IMR-90 (cell line): Measurements from ENCODE around the gene LDAF1. TPM values are rescaled to one million over a fixed set of nuclear protein-coding genes. Genes with fewer than 3 reads are reported as not detected.
"Not testable (repeated sequence)": the region's sequence is repeated elsewhere in the genome, so short reads cannot be mapped to it uniquely, and the experiment has no call there.

Experiments used
- ATAC-seq: fragments of 200-7000 bp; cut with Tn5 transposase; 2 replicates; pipeline ENCODE4 v1.9.1; 2020; ENCODE audit warnings: low read depth, mild to moderate bottlenecking, moderate library complexity
- BruUV-seq: library from RNA; stranded (reverse); fragments of 400-500 nt; replicated peaks from 2 replicates; lab custom pipeline; 2021; lab: Mats Ljungman, UMichigan
- CTCF ChIA-PET: fragments of 300-600 bp; formaldehyde crosslinking; extraction: SDS; loops from one replicate; lab custom pipeline; 2021; ENCODE audit warnings: antibody characterized with exemption; lab: Yijun Ruan, JAX
- POLR2A ChIA-PET: fragments of 300-600 bp; sonication (Branson Sonifier 250); formaldehyde crosslinking; loops from one replicate; lab custom pipeline; 2022; ENCODE audit warnings: antibody characterized with exemption; ENCODE audit not compliant: unreplicated experiment; lab: Charles Lee
- DNase-seq: peaks from one replicate; pipeline ENCODE4 v3.0.0; 2013
- H2AFZ ChIP-seq: replicated peaks from 2 replicates; pipeline ENCODE3; 2013; ENCODE audit warnings: low read length, mild to moderate bottlenecking; ENCODE audit not compliant: poor library complexity
- H2AK5ac ChIP-seq: 2 replicates; pipeline ENCODE4 v1.6.1; 2013; ENCODE audit warnings: low read depth, low read length, inconsistent platforms
- H2AK9ac ChIP-seq: replicated peaks from 2 replicates; pipeline ENCODE3; 2013; ENCODE audit warnings: mild to moderate bottlenecking, low read depth, low read length, moderate library complexity; ENCODE audit not compliant: poor library complexity
- H2BK120ac ChIP-seq: 2 replicates; pipeline ENCODE4 v1.6.1; 2013; ENCODE audit warnings: low read depth, low read length, inconsistent platforms
- H2BK15ac ChIP-seq: 3 replicates; pipeline ENCODE4 v1.6.1; 2013; ENCODE audit warnings: low read depth, low read length, inconsistent platforms
- H2BK20ac ChIP-seq: 2 replicates; pipeline ENCODE4 v1.6.1; 2013; ENCODE audit warnings: low read depth, mild to moderate bottlenecking, inconsistent platforms, low read length, moderate library complexity
- H2BK5ac ChIP-seq: 2 replicates; pipeline ENCODE4 v1.6.1; 2013; ENCODE audit warnings: mild to moderate bottlenecking, low read depth, low read length, inconsistent platforms; ENCODE audit not compliant: poor library complexity, severe bottlenecking
- H3K14ac ChIP-seq: replicated peaks from 2 replicates; pipeline ENCODE4 v1.6.1; 2013; ENCODE audit warnings: low read depth, low read length, inconsistent platforms
- H3K18ac ChIP-seq: 2 replicates; pipeline ENCODE4 v1.6.1; 2013; ENCODE audit warnings: low read depth, low read length, control low read depth
- H3K23ac ChIP-seq: 2 replicates; pipeline ENCODE4 v1.6.1; 2013; ENCODE audit warnings: low read depth, low read length, inconsistent platforms
- H3K27ac ChIP-seq: 2 replicates; pipeline ENCODE4 v1.5.1; 2013; ENCODE audit warnings: mild to moderate bottlenecking, control low read depth, low read length; ENCODE audit not compliant: insufficient read depth
- H3K27me3 ChIP-seq: 2 replicates; pipeline ENCODE4 v1.6.1; 2013; ENCODE audit warnings: low read length; ENCODE audit not compliant: control insufficient read depth, insufficient read depth
- H3K36me3 ChIP-seq: 2 replicates; pipeline ENCODE4 v1.6.1; 2013; ENCODE audit warnings: low read length, mixed read lengths; ENCODE audit not compliant: control insufficient read depth, insufficient read depth
- H3K4ac ChIP-seq: 2 replicates; pipeline ENCODE4 v1.6.1; 2013; ENCODE audit warnings: low read depth, low read length, inconsistent platforms
- H3K4me1 ChIP-seq: 2 replicates; pipeline ENCODE4 v1.6.1; 2013; ENCODE audit warnings: low read length, mixed read lengths; ENCODE audit not compliant: control insufficient read depth, insufficient read depth
- H3K4me2 ChIP-seq: 2 replicates; pipeline ENCODE4 v1.6.1; 2013; ENCODE audit warnings: low read depth, mild to moderate bottlenecking, control low read depth, low read length, moderate library complexity
- H3K4me3 ChIP-seq: 2 replicates; pipeline ENCODE4 v1.5.1; 2013; ENCODE audit warnings: low read depth, mild to moderate bottlenecking, control low read depth, low read length, moderate library complexity; ENCODE audit not compliant: insufficient read depth
- H3K56ac ChIP-seq: 2 replicates; pipeline ENCODE4 v1.6.1; 2013; ENCODE audit warnings: low read length, inconsistent platforms; ENCODE audit not compliant: insufficient read depth; ENCODE audit errors: extremely low read depth
- H3K79me1 ChIP-seq, 2 experiments: 2 replicates each; pipeline ENCODE4 v1.6.1; 2013; ENCODE audit warnings: low read length in 2 of 2, inconsistent platforms in 1 of 2, low read depth in 1 of 2
- H3K9ac ChIP-seq: 2 replicates; pipeline ENCODE4 v1.6.1; 2013; ENCODE audit warnings: low read depth, low read length, control low read depth
- H3K9me1 ChIP-seq: 2 replicates; pipeline ENCODE4 v1.6.1; 2013; ENCODE audit warnings: low read length, inconsistent platforms; ENCODE audit not compliant: insufficient read depth
- H3K9me3 ChIP-seq: 2 replicates; pipeline ENCODE4 v1.6.1; 2013; ENCODE audit warnings: low read length; ENCODE audit not compliant: control insufficient read depth, insufficient read depth
- H4K20me1 ChIP-seq: 2 replicates; pipeline ENCODE4 v1.6.1; 2013; ENCODE audit warnings: low read length, inconsistent platforms; ENCODE audit not compliant: insufficient read depth
- H4K5ac ChIP-seq: 2 replicates; pipeline ENCODE4 v1.6.1; 2013; ENCODE audit warnings: mild to moderate bottlenecking, low read depth, low read length, control low read depth
- H4K8ac ChIP-seq, 2 experiments: 2 replicates each; pipeline ENCODE4 v1.6.1; 2013; ENCODE audit warnings: low read depth in 2 of 2, low read length in 2 of 2, control low read depth in 1 of 2, inconsistent platforms in 1 of 2
- H4K91ac ChIP-seq: 2 replicates; pipeline ENCODE4 v1.6.1; 2013; ENCODE audit warnings: low read depth, low read length, inconsistent platforms; ENCODE audit not compliant: insufficient read depth
- FOS ChIP-seq: fragments of 150-350 bp; IDR thresholded peaks from 2 replicates; pipeline ENCODE4 v1.6.1; 2016; ENCODE audit warnings: low read depth, low read length
- RAD21 ChIP-seq: IDR thresholded peaks from 2 replicates; pipeline ENCODE4 v1.6.1; 2012; ENCODE audit warnings: low read length, improper control_type of control experiment
- WGBS, 2 experiments: methylation state at CpG; one replicate each; pipeline versions ENCODE4 v1.1.5 to v1.1.7; 2013; ENCODE audit warnings: missing lambda C conversion rate in 2 of 2; ENCODE audit not compliant: insufficient read length in 1 of 2; ENCODE audit errors: extremely low coverage in 2 of 2; 5-methylcytosine and 5-hydroxymethylcytosine counted together
- dilution Hi-C: fragments of 300-500 bp; cut with HindIII; formaldehyde crosslinking; loops from one replicate; pipeline ENCODE4 v1.14.3; 2018; ENCODE audit warnings: low sequenced_read_pairs; ENCODE audit not compliant: unreplicated experiment
- in situ Hi-C: fragments of 300-500 bp; cut with MboI; formaldehyde crosslinking; loops from 3 replicates; pipeline ENCODE4 v1.14.3; 2019; ENCODE audit warnings: low sequenced_read_pairs, inconsistent platforms, mixed read lengths
- intact Hi-C: fragments of 100-400 bp; cut with micrococcal nuclease; formaldehyde crosslinking; loops from 2 replicates; pipeline ENCODE4 v1.10.0; 2022
- polyA plus RNA-seq, 3 experiments: library from polyadenylated mRNA; depleted of rRNA; stranded (reverse); fragments of >200 nt; gene quantifications; 2 replicates each; pipeline ENCODE4 v1.2.3, GENCODE V29; 2012; ENCODE audit warnings: low replicate concordance in 1 of 3
- total RNA-seq: library from RNA; depleted of rRNA; stranded (reverse); fragments of >200 nt; gene quantifications from 2 replicates; pipeline ENCODE4 v1.2.3, GENCODE V29; 2012

LDAF1 gene
- total and polyA plus RNA-seq, 2 of the 4 experiments (the other 2 are of a cell fraction) = 21.0 to 62.2 TPM

DNA sequence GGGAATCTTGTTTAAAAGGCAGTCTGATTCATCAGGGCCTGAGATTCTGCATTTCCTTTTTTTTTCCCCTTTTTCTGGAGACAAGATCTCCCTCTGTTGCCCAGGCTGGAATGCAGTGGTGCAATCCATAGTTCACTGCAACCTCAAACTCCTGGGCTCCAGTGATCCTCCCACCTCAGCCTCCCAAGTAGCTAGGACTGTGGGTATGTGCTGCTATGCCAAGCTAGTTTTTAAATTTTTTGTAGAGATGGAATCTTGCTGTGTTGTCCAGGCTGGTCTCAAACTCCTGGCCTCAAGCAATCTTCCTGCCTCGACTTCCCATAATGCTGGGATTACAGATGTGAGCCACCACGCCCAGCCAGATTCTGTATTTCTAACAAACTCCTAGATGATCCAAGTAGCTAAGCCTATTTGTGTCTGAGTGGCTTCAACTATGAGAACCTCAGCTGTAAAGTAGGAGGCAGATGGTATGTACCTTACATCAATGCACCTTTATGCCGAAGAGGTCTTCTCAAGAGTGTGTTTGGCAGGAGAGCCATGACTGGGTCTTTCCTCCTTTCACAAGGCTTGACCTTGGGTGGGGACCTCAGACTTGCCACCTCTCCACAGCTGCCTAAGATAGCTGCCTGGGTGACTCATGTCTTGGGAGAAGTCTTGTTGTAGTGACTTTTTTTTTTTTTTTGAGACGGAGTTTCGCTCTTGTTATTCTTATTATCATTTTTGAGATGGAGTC, 10.9 kb downstream of the LDAF1 start:
- Histone ChIP-seq H2BK120ac (no peak overlapping the region), H4K5ac (no peak overlapping the region), H3K9me1 (peaks cover 22% of the 10 kb centered on the region), H3K36me3 (peaks cover 41% of the 10 kb centered on the region), H3K9me3 (no peaks in the 10 kb centered on the region), H4K8ac (no peak overlapping the region), H2AFZ (no peak overlapping the region), H2AK9ac (no peak overlapping the region), H3K4me2 (no peak overlapping the region), H3K23ac (no peak overlapping the region), H2BK20ac (peak overlapping the region; percentile 73), H3K14ac (no peak overlapping the region), H2BK5ac (peak overlapping the region; percentile 20), H3K4me1 (peaks cover 13% of the 10 kb centered on the region), H3K4me3 (no peak overlapping the region), H3K4ac (peak overlapping the region; percentile 38; the same call in 1 of the 2 replicates), H3K27ac (no peak overlapping the region), H2BK15ac (peak overlapping the region; percentile 25; the same call in 2 of the 3 replicates), H3K9ac (no peak overlapping the region), H3K18ac (no peak overlapping the region; the same call in 1 of the 2 replicates), H3K79me1 (peaks cover 6 to 22% of the 10 kb centered on the region in 2 experiments; a peak in 3 of 4 replicates), H3K27me3 (no peaks in the 10 kb centered on the region), H3K56ac (no peak overlapping the region), H4K20me1 (peaks cover 17% of the 10 kb centered on the region), H2AK5ac (peak overlapping the region; percentile 5; the same call in 1 of the 2 replicates), H4K91ac (no peak overlapping the region)
- ChIA-PET CTCF (interaction anchor here (0.6 to 1.0 kb wide), 5 partner anchors 17 to 131 kb away, joined by 3 to 7 read pairs (median 5); no protein-coding TSS in a partner anchor), POLR2A (no interaction called here)
- dilution Hi-C loops (no loop called here), in situ Hi-C loops (loop anchor here (25.0 kb wide), 1 partner anchor 1168 kb away; no protein-coding TSS in a partner anchor), intact Hi-C loops (no loop called here)
- WGBS, 2 experiments = 100% methylated on average over 1 of the region's 5 CpGs; no CpG with 5 or more reads in 1 of the 2 experiments
- DNase-seq (peak; percentile 71), ATAC-seq (peak; percentile 43; the same call in 1 of the 2 replicates)
- no TSS peak for BruUV-seq
- TF ChIP-seq FOS = peak; percentile 42; the same call in 1 of the 2 replicates
- TF ChIP-seq RAD21 = no peak

- H4K8ac ChIP-seq, intact Hi-C loops, H3K9me3 ChIP-seq, H2BK20ac ChIP-seq, H3K18ac ChIP-seq, DNase-seq, H3K4me3 ChIP-seq, H3K27ac ChIP-seq, H3K4ac ChIP-seq, H2BK5ac ChIP-seq, H2AK5ac ChIP-seq, H2BK15ac ChIP-seq, H3K23ac ChIP-seq, H3K56ac ChIP-seq, H3K9ac ChIP-seq, ATAC-seq, H3K4me2 ChIP-seq, dilution Hi-C loops, H2AK9ac ChIP-seq, H4K91ac ChIP-seq, H3K27me3 ChIP-seq, H2BK120ac ChIP-seq, POLR2A ChIA-PET, H4K5ac ChIP-seq, BruUV-seq, H3K14ac ChIP-seq, H2AFZ ChIP-seq: not testable (repeated sequence)
- peaks cover 17% of the 10 kb centered on the region for H4K20me1 ChIP-seq
- peaks cover 6 to 22% of the 10 kb centered on the region in 2 experiments; a peak in 3 of 4 replicates for H3K79me1 ChIP-seq
- H3K9me1 ChIP-seq = peaks cover 20% of the 10 kb centered on the region
- H3K36me3 ChIP-seq = peaks cover 39% of the 10 kb centered on the region
- 93% methylated on average over 3 of the region's 8 CpGs; no CpG with 5 or more reads in 1 of the 2 experiments for WGBS, 2 experiments
- CTCF ChIA-PET = interaction anchor here (0.7 to 1.0 kb wide), 3 partner anchors 27 to 130 kb away, joined by 3 to 7 read pairs (median 5); no protein-coding TSS in a partner anchor
- peaks cover 13% of the 10 kb centered on the region for H3K4me1 ChIP-seq
- in situ Hi-C loops = loop anchor here (25.0 kb wide), 1 partner anchor 1167 kb away; no protein-coding TSS in a partner anchor
Observed at GRCh38 chr16:21170116-21170515, 11.6 kb downstream of the LDAF1 start.
